B cell (primary cell): ENCODE data around the gene ATR. TPM values are rescaled to one million over a fixed set of nuclear protein-coding genes. Genes with fewer than 3 reads are reported as not detected.

Experiments
- ATAC-seq: fragments of 200-7000 bp; cut with Tn5 transposase; one replicate; pipeline ENCODE4 v1.10.0; 2021; ENCODE audit warnings: low read depth, mild to moderate bottlenecking, moderate number of reproducible peaks, moderate library complexity
- CTCF ChIA-PET: fragments of 350-600 bp; sonication (Branson Sonifier 250); formaldehyde crosslinking; loops from one replicate; lab custom pipeline; 2021; ENCODE audit warnings: antibody characterized with exemption, inconsistent platforms; lab: Charles Lee
- POLR2A ChIA-PET: fragments of 350-600 bp; sonication (Branson Sonifier 250); formaldehyde crosslinking; loops from one replicate; lab custom pipeline; 2021; ENCODE audit warnings: antibody characterized with exemption; lab: Charles Lee
- DNase-seq: peaks from one replicate; pipeline ENCODE4 v3.0.0; 2013
- H2AFZ ChIP-seq: 2 replicates; pipeline ENCODE4 v1.6.1; 2012; ENCODE audit warnings: mild to moderate bottlenecking, low read depth, low read length; ENCODE audit not compliant: insufficient read depth, poor library complexity, severe bottlenecking
- H3K27ac ChIP-seq, 2 donors: 1 replicate in 1 of 2; 2 replicates in 1 of 2; pipeline ENCODE4 v1.5.1; 2012 to 2013; ENCODE audit warnings: low read length in 2 of 2, mild to moderate bottlenecking in 2 of 2, moderate library complexity in 1 of 2
- H3K27me3 ChIP-seq, 4 experiments: fragments of 200-600 bp in 1 of 4; sonication (generic) in 1 of 4; replicated peaks in 1 of 4; 1 replicate in 2 of 4; 2 replicates in 2 of 4; pipeline versions ENCODE4 v1.6.1 to v1.7.0; 2013 to 2016; ENCODE audit warnings: low read length in 3 of 4, mild to moderate bottlenecking in 2 of 4, mixed read lengths in 1 of 4, moderate library complexity in 1 of 4; ENCODE audit not compliant: insufficient read depth in 4 of 4, control insufficient read depth in 3 of 4; ENCODE audit errors: control extremely low read depth in 1 of 4
- H3K36me3 ChIP-seq, 2 experiments: replicated peaks in 1 of 2; 1 replicate in 1 of 2; 2 replicates in 1 of 2; pipeline versions ENCODE4 v1.6.1 to v1.7.1; 2013; ENCODE audit warnings: low read length in 1 of 2; ENCODE audit not compliant: insufficient read depth in 2 of 2, control insufficient read depth in 1 of 2; ENCODE audit errors: control extremely low read depth in 1 of 2, extremely low read depth in 1 of 2
- H3K4me1 ChIP-seq, 2 donors: fragments of 200-600 bp in 1 of 2; sonication (generic) in 1 of 2; 1 replicate in 1 of 2; 2 replicates in 1 of 2; pipeline versions ENCODE4 v1.5.1 to v1.6.1; 2013 to 2017; ENCODE audit warnings: low read length in 2 of 2; ENCODE audit not compliant: control insufficient read depth in 2 of 2, insufficient read depth in 2 of 2
- H3K4me2 ChIP-seq: replicated peaks from 2 replicates; pipeline ENCODE3; 2012; ENCODE audit warnings: mild to moderate bottlenecking, low read depth, low read length; ENCODE audit not compliant: poor library complexity, severe bottlenecking
- H3K4me3 ChIP-seq, 5 experiments: fragments of 200-600 bp in 1 of 5; sonication (generic) in 1 of 5; 1 replicate in 3 of 5; 2 replicates in 2 of 5; pipeline versions ENCODE4 v1.5.1 to v1.7.0; 2011 to 2016; ENCODE audit warnings: low read length in 4 of 5, mild to moderate bottlenecking in 4 of 5, low read depth in 2 of 5, control low read depth in 1 of 5, moderate library complexity in 1 of 5; ENCODE audit not compliant: insufficient read depth in 1 of 5; ENCODE audit errors: control extremely low read depth in 1 of 5, extremely low read depth in 1 of 5
- H3K79me2 ChIP-seq: fragments of 200-600 bp; sonication (generic); one replicate; pipeline ENCODE4 v1.6.0; 2016; ENCODE audit warnings: low read length; ENCODE audit not compliant: control insufficient read depth, insufficient read depth
- H3K9ac ChIP-seq: fragments of 200-600 bp; sonication (generic); 2 replicates; pipeline ENCODE4 v1.6.1; 2017; ENCODE audit warnings: mild to moderate bottlenecking, low read length, moderate library complexity
- H3K9me3 ChIP-seq, 3 donors: one replicate each; pipeline versions ENCODE4 v1.6.1 to v1.7.1; 2013; ENCODE audit warnings: low read length in 2 of 3; ENCODE audit not compliant: control insufficient read depth in 2 of 3, insufficient read depth in 1 of 3; ENCODE audit errors: control extremely low read depth in 1 of 3
- H4K20me1 ChIP-seq: 2 replicates; pipeline ENCODE4 v1.6.0; 2012; ENCODE audit warnings: mild to moderate bottlenecking, low read length; ENCODE audit not compliant: insufficient read depth, control insufficient read depth, poor library complexity, severe bottlenecking
- H3K27ac Mint-ChIP-seq: one replicate; pipeline ENCODE4 v1.8.0; 2021; ENCODE audit warnings: mixed read lengths
- H3K27me3 Mint-ChIP-seq: one replicate; pipeline ENCODE4 v1.8.0; 2021; ENCODE audit warnings: mixed read lengths
- H3K4me1 Mint-ChIP-seq: one replicate; pipeline ENCODE4 v1.8.0; 2021; ENCODE audit warnings: mixed read lengths
- H3K4me3 Mint-ChIP-seq: one replicate; pipeline ENCODE4 v1.8.0; 2021; ENCODE audit warnings: mixed read lengths
- H3K9me3 Mint-ChIP-seq: one replicate; pipeline ENCODE4 v1.8.0; 2022; ENCODE audit warnings: mixed read lengths; ENCODE audit not compliant: insufficient read depth
- CTCF ChIP-seq: fragments of 200-600 bp; IDR thresholded peaks from one replicate; pipeline ENCODE4 v1.8.0; 2022; ENCODE audit warnings: antibody characterized with exemption, mild to moderate bottlenecking
- EZH2 ChIP-seq: IDR thresholded peaks from 2 replicates; pipeline ENCODE4 v1.6.1; 2012; ENCODE audit warnings: borderline replicate concordance, low read depth, mild to moderate bottlenecking, moderate library complexity, low read length; ENCODE audit not compliant: insufficient read depth, poor library complexity, severe bottlenecking
- WGBS: methylation state at CpG from one replicate; pipeline ENCODE4 v1.1.5; 2013; ENCODE audit warnings: missing lambda C conversion rate; ENCODE audit not compliant: insufficient coverage; 5-methylcytosine and 5-hydroxymethylcytosine counted together
- intact Hi-C: fragments of 100-400 bp; cut with micrococcal nuclease; formaldehyde crosslinking; loops from one replicate; pipeline ENCODE4 v1.10.0; 2022
- polyA plus RNA-seq: library from polyadenylated mRNA; depleted of rRNA; stranded (reverse); fragments of >200 nt; gene quantifications from 2 replicates; pipeline ENCODE4 v1.2.3, GENCODE V29; 2012
- total RNA-seq, 2 donors: library from RNA; stranded (reverse); fragments of 120-200 nt in 1 of 2; gene quantifications; 1 replicate in 1 of 2; 2 replicates in 1 of 2; pipeline versions ENCODE4 v1.2.3 to v1.2.4, GENCODE V29; 2013 to 2022

The ATR gene
- total and polyA plus RNA-seq, 2 donors (not counting 1 experiment from before 2014, with no cell fraction given) = 17.1 to 46.7 TPM

- Histone ChIP-seq H2AFZ (peak within 1 kb of the TSS; percentile 84), H3K79me2 (no peaks in the 10 kb centered on the region), H3K9me3 (no peaks in the 10 kb centered on the region), H3K4me2 (peak within 1 kb of the TSS; percentile 79), H3K36me3 (no peaks in the 10 kb centered on the region), H3K4me1 (peaks cover 10 to 15% of the 10 kb centered on the region in 2 donors), H3K4me3 (peak within 1 kb of the TSS; percentile 68 to 77 (median 72)), H3K27me3 (peaks cover 0 to 7% (median 2%) of the 10 kb centered on the region in 4 experiments), H3K27ac (peak within 1 kb of the TSS in 1 of 2 donors; percentile 27), H4K20me1 (no peaks in the 10 kb centered on the region), H3K9ac (peak within 1 kb of the TSS; percentile 76)
- DNase-seq (peak; percentile 87), ATAC-seq (peak; percentile 87)
- under 1% methylated on average over 51 of the region's 56 CpGs for WGBS
- intact Hi-C loops = loop anchor here (1.0 to 5.0 kb wide), 5 partner anchors 18 to 1376 kb away; partner anchors contain the start of genes ATR, DIPK2A, TRPC1 and U2SURP
- Mint-ChIP-seq H3K27me3 (peaks cover 12% of the 10 kb centered on the region), H3K27ac (peak within 1 kb of the TSS; percentile 87), H3K9me3 (no peaks in the 10 kb centered on the region), H3K4me1 (peaks cover 19% of the 10 kb centered on the region), H3K4me3 (peak within 1 kb of the TSS; percentile 99)
- CTCF ChIA-PET = interaction anchor here (1.0 kb wide), 1 partner anchor 18 kb away, joined by 3 read pairs; the partner anchor contains the start of gene ATR
- TF ChIP-seq CTCF (no peak), EZH2 (no peak)
- POLR2A ChIA-PET = interaction anchor here (1.0 kb wide), 1 partner anchor 18 kb away, joined by 6 read pairs; the partner anchor contains the start of gene ATR
Measured at GRCh38 chr3:142595951-142596725, 17.6 kb upstream of the ATR start, which contains the start of gene PLS1. PLS1 (plus strand) TSS chr3:142596393; CDS start chr3:142664238, 67,845 bp downstream.
